Measurements from ENCODE around the gene TBC1D16.

The TBC1D16 gene

DNA sequence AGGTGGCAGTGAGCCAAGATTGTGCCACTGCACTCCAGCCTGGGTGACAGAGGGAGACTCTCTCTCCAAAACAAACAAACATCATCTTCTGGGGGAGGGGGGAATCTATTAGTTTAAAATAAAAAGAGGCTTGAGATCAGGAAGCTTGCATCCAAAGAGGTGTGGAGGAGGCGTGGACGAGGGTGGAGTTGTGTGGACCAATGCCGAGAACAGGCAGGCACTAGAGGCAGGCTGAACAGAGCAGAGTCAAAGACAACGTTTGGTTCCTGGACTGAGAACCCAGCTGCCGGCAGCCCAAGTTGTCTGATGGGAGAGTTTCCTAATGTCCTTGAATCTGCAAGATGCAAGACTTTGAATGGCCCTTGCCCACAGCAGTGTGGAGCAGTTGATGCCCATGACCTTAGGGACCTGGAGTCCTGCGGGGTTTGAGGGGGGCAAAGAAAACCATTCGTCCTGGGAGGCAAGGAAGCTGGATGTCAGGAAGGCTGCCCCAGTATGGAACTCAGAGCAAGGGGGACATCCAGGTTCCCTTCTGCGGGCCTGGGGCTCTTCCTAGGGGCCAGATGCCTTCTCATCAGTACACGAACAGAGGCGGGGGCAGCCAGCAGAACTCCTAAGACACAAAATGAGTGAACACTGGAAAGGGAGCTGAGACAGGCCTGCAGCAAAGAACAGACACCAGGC lies 9.2 kb downstream of the TBC1D16 start:
- Mint-ChIP-seq H3K27ac (no peak overlapping the region), H3K4me3 (no peak overlapping the region), H3K4me1 (peaks cover under 1% of the 10 kb centered on the region), H3K9me3 (no peaks in the 10 kb centered on the region), H3K36me3 (no peaks in the 10 kb centered on the region), H3K27me3 (peaks cover 6% of the 10 kb centered on the region)
- CTCF ChIA-PET = interaction anchor here (1.4 kb wide), 1 partner anchor 7 kb away, joined by 4 read pairs; no protein-coding TSS in a partner anchor
- DNase-seq = no peak

DNA sequence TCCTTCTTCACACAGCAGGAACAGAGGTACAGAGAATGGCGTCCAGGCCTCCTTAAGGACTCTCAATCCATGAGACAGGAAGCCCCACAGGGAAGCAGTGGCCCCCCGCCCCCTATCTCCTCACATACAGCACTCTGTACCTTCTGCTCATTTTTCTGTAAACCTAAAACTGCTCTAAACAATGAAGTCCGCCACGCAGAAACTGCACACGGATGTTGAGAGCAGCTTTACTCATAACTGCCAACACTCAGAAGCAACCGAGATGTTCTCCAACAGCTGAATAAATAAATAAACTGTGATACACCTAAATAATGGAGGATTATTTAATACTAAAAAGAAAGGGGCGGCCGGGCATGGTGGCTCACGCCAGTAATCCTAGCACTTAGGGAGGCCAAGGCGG lies 9.9 kb downstream of the TBC1D16 start:
- H3K36me3 Mint-ChIP-seq = no peaks in the 10 kb centered on the region
- peaks cover 6% of the 10 kb centered on the region for H3K27me3 Mint-ChIP-seq
- no peak overlapping the region for H3K27ac Mint-ChIP-seq
- H3K4me1 Mint-ChIP-seq = no peaks in the 10 kb centered on the region
- no peak overlapping the region for H3K4me3 Mint-ChIP-seq
- CTCF ChIA-PET = no interaction called here
- no peaks in the 10 kb centered on the region for H3K9me3 Mint-ChIP-seq
- DNase-seq = no peak

DNA sequence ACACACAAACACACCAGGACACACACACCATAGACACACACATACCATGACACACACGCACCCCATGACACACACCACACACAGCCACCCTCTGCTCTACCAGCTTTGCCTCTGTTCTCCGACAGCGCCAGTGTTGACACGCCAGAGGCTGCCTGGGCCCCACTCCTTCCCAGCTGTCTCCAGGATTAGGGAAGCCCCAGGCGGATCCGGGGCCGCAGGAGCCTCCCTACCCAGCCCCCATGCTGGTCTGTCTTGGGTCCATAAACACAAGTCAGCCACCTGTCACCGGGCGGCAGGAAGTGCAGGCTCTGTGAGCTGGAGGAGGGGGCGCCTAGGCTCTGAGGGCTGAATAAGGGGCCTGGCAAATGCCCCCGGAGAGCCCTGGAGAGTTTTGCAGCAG lies 10.5 kb downstream of the TBC1D16 start:
- Mint-ChIP-seq H3K27ac (no peak overlapping the region), H3K4me3 (no peak overlapping the region), H3K36me3 (no peaks in the 10 kb centered on the region), H3K9me3 (no peaks in the 10 kb centered on the region), H3K27me3 (peaks cover 2% of the 10 kb centered on the region), H3K4me1 (no peaks in the 10 kb centered on the region)
- CTCF ChIA-PET = no interaction called here
- no peak for DNase-seq

DNA sequence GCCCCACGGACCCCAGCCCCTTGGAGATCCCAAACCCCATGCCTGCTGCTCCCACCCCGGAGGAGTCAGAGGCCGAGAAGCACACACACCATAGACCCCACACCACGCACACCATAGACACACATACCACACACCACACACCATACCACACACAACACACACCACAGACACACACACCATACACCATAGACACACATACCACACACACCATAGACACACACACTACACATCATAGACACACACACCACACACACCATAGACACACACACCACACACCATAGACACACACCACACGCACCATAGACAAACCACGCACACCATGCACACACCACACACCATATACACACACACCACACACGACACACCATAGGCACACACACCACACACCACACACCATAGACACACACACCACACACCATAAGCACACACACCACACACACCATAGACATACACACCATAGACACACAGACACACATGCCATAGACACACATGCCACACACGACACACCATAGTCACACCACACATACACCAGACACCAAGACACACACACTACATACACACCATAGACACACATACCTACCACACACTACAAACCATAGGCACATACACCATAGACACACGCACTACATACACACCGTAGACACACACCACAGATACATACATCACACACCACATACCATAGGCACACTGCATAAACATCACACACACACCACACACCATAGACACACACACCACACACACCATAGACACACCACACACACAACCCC lies 11.3 kb downstream of the TBC1D16 start:
- Mint-ChIP-seq H3K9me3 (no peaks in the 10 kb centered on the region), H3K36me3 (no peaks in the 10 kb centered on the region), H3K27ac (no peak overlapping the region), H3K4me1 (no peaks in the 10 kb centered on the region), H3K27me3 (no peaks in the 10 kb centered on the region), H3K4me3 (no peak overlapping the region)
- no peak for DNase-seq
- CTCF ChIA-PET = no interaction called here

DNA sequence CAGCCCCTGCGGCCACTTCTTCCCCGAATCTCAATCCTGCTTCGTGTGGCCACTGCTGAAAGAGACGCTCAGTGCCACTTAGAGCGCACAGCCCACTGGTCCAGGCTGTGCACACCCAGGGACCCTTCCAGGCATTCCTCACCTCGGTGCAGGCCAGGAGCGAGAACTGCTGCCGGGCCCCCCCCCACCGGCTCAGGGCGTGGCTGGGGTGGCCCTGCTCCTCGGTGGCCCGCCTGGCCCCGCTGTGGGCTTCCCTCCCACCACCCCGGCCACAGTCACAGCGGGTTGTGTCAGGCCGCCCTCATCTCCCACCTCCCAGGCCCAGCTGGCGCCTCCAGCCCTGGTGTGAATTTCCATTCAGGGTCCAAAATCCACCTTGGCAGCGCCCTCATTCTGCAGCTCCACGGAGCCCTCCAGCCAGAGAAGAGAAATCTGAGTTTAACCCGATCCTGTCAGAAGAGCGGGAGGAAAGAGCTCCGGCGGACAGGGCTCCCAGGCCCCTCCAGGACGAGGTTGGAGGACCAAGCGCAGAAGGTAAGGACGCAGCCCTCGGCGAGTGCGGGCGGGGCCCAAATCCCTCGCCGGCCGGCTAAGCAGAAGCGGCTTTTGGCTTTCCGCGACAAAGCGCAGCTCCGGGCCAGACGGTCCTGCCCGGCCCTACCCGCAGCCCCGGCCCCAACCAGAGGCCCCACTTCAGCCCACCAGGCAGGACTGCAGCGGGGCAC lies 12.0 kb downstream of the TBC1D16 start:
- no peaks in the 10 kb centered on the region for H3K9me3 Mint-ChIP-seq
- no peaks in the 10 kb centered on the region for H3K4me1 Mint-ChIP-seq
- H3K27me3 Mint-ChIP-seq = no peaks in the 10 kb centered on the region
- CTCF ChIA-PET = no interaction called here
- H3K36me3 Mint-ChIP-seq = no peaks in the 10 kb centered on the region
- no peak for DNase-seq
- H3K27ac Mint-ChIP-seq = no peak overlapping the region
- H3K4me3 Mint-ChIP-seq = no peak overlapping the region

DNA sequence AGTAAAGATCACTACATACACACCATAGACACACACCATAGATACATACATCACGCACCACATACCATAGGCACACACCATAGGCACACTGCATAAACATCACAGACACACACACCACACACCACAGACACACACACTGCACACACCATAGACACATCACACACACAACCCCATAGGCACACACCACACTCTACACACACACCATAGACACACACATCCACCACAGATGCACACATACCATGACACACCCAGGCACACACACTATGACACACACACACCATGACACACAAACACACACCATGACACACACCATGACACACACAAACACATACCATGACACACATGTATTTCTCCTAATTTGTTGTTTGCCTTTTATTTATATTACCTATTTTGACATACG lies 14.1 kb downstream of the TBC1D16 start:
- Mint-ChIP-seq H3K27ac (no peak overlapping the region), H3K36me3 (no peaks in the 10 kb centered on the region), H3K4me1 (no peaks in the 10 kb centered on the region), H3K4me3 (no peak overlapping the region), H3K9me3 (no peaks in the 10 kb centered on the region), H3K27me3 (no peaks in the 10 kb centered on the region)
- no peak for DNase-seq
- CTCF ChIA-PET = interaction anchor here (1.0 to 2.2 kb wide), 2 partner anchors 14 to 16 kb away, joined by 3 to 10 read pairs; no protein-coding TSS in a partner anchor

DNA sequence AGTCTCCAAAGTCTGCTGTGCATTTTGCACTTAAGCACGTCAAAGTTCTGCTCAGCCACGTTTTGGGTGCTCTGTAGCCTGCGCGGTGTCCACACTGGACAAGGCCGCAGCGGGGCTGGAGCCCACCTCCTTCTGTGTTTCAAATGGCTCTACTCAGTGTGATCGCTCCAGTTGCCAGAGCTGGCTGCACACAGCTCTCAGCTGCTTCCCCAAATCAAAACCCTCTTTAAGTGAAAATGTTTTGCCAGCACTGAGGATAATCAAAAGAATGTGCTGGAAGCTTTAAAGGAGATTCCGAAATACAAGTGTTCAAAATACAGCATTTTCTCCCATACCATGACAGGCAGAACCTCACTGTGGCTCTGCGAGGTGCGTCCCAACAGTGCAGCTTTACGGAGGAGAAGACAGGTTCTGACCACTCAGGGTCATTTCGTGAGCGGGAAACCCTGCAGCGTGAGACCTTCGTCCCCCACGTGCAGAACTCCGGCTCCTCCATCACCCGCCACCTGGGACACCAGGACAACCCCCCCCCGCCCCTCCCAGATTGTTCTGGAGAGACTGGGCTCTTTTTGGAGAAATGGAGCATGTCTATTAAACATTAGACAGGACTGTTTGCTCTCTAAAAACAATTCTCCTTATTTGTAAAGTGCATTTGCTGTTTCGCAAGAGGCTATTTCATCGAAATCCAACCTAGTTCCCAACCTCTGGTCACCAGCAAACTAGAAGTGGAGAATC lies 16.6 kb downstream of the TBC1D16 start:
- no peak overlapping the region for H3K4me3 Mint-ChIP-seq
- peaks cover 3% of the 10 kb centered on the region for H3K9me3 Mint-ChIP-seq
- H3K36me3 Mint-ChIP-seq = no peaks in the 10 kb centered on the region
- no peaks in the 10 kb centered on the region for H3K4me1 Mint-ChIP-seq
- DNase-seq = no peak
- CTCF ChIA-PET = interaction anchor here (1.2 kb wide), 1 partner anchor 8 kb away, joined by 4 read pairs; no protein-coding TSS in a partner anchor
- no peaks in the 10 kb centered on the region for H3K27me3 Mint-ChIP-seq
- H3K27ac Mint-ChIP-seq = no peak overlapping the region

DNA sequence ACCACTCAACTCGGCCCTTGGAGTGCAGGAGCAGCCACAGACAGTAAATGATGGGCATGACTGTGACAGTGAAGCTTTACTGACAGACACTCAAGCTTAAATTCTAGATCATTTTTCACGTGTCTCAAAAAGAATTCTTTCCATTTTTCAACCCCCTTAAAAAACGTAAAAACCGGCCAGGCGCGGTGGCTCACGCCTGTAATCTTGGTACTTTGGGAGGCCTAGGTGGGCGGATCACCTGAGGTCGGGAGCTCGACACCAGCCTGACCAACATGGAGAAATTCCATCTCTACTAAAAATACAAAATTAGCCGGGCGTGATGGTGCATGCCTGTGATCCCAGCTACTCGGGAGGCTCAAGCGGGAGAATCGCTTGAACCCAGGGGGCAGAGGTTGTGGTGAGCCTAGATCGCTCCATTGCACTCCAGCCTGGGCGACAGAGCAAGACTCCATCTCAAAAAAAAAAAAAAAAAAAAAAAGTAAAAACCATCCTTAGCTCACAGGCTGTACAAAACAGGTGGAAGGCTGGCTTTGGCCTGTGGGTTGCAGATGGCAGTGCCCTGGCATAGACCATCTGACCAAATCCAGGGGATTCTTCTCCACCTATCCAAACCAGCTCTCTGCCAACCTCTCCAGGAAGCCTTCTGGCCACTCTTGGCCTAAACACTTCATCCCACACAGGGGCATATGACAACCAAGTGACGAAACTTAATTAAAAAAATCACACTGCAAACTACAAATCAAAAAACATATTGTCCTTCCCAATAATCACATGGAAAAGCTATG lies 18.3 kb downstream of the TBC1D16 start:
- no peak overlapping the region for H3K27ac Mint-ChIP-seq

DNA sequence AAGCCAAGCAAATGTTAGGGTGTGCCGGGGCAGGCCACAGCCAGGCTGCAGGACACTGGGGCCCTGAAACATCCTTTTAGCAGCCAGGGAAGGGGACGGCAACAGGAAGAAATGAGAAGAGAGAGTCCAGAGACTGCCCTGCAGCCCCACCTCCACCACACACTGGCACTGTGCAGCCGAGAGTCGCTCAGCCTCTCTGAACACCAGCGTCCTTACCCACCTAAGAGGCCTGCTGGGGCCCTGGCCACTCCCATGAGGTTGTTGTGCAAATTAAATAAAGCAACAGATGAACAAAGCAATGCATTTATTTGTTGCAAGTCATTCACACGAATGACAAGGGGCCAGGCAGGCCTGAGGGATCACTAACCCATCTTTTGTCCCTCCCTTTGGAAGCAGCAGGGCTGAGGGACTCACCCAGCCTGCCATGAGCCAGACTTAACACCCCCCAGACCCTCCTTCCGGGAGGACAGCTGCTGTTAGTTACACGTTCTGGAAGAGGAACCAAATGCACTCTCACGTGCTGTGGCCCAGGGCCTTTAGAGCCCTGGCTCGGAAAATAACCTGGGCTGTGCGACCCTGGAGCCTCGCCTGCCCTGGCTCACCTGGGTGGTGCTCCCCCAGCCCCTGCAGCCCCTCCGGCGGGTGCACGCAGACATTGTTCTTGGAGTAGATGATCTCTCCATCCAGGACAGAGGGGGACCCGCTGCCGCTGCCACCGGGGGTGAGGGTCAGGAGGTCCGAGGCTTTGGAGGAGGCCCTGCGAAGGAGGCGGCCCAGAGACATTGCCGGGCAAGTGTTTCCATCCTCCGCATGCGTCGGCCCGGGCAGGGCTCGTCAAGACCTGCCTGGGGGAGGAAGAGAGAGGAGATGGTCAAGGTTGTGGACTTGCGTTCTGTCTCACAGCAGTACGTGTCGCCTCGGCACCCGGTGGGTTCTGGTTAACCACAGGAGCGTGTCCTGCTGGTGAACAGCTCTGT lies 22.6 kb downstream of the TBC1D16 start:
- DNase-seq = no peak
- Mint-ChIP-seq H3K4me1 (no peaks in the 10 kb centered on the region), H3K36me3 (no peaks in the 10 kb centered on the region), H3K27ac (no peak overlapping the region), H3K4me3 (no peak overlapping the region), H3K27me3 (peaks cover 5% of the 10 kb centered on the region), H3K9me3 (peaks cover 3% of the 10 kb centered on the region)
- CTCF ChIA-PET = no interaction called here

More for the DNA sequence above, 18.3 kb downstream of the TBC1D16 start:
- no peaks in the 10 kb centered on the region for H3K36me3 Mint-ChIP-seq
- no peaks in the 10 kb centered on the region for H3K27me3 Mint-ChIP-seq
- no peak for DNase-seq
- no peak overlapping the region for H3K4me3 Mint-ChIP-seq
- H3K9me3 Mint-ChIP-seq = peaks cover 3% of the 10 kb centered on the region
- H3K4me1 Mint-ChIP-seq = no peaks in the 10 kb centered on the region
- CTCF ChIA-PET = interaction anchor here (2.4 kb wide), 1 partner anchor 9 kb away, joined by 9 read pairs; no protein-coding TSS in a partner anchor

DNA sequence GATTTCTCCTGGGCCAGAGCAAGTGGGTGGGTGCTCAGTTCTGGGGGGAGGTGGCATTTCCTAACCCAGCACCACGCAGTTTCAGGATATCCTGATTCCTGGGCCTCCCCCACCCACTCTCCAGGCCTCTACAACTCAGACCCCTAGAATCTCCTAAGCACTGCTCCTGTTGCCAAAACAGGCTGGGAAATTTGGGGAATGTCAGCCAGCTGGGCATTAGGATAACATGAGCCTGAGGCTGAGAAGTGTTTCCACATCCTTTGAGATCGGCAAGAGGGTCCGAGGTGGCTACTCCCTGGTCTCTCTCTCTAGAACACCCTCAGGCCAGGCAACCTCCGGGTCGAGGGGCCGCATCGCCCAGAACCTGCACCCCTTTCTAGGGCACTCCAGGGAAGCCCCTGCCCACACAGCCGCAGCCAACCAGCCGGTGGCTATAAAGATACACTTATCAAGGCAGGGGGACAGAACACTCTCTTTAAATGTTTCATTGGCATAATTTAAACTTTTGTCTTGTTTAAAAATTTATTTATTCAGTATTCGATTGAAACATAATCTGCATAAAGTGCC lies 23.6 kb downstream of the TBC1D16 start:
- Mint-ChIP-seq H3K9me3 (peaks cover 3% of the 10 kb centered on the region), H3K27me3 (peaks cover 12% of the 10 kb centered on the region), H3K36me3 (no peaks in the 10 kb centered on the region), H3K4me3 (no peak overlapping the region), H3K4me1 (no peaks in the 10 kb centered on the region), H3K27ac (no peak overlapping the region)
- CTCF ChIA-PET = no interaction called here
- no peak for DNase-seq

DNA sequence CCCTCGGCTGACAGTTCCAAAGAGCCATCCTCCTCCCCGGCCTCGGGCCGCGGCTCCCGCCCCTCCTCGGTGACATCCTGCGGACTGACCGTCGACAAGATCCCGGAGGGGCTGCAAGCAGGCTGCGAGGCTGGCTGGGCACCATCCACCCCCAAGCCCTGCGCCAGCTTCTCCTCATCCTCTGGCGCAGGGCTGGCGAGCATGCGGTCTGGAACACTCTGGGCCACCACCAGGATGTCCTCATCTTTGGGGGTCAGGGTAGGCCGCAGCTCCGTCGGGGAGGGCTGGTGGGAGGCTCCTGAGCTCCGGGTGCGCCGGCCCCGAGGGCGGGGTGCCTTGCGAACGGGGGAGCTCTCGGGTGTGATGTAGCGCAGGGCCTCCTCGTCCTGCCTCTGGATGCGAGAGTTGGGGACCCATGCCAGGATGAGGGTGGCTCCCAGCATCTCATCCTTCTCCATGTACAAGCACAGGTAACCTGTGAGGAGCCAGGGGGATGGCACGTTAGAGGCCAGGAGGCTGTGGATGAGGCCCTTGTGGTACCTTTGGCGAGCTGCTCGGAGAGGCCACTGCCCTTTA lies 25.3 kb downstream of the TBC1D16 start:
- Mint-ChIP-seq H3K27me3 (peaks cover 28% of the 10 kb centered on the region), H3K4me3 (no peak overlapping the region), H3K27ac (no peak overlapping the region), H3K4me1 (peaks cover 4% of the 10 kb centered on the region), H3K36me3 (no peaks in the 10 kb centered on the region), H3K9me3 (peaks cover 3% of the 10 kb centered on the region)
- CTCF ChIA-PET = interaction anchor here (1.1 to 1.5 kb wide), 4 partner anchors 9 to 91 kb away, joined by 3 to 7 read pairs (median 5); partner anchors contain the start of gene GAA
- DNase-seq = no peak
